GM12878 (cell line): ENCODE results near the gene MYO3B. TPM values are rescaled to one million over a fixed set of nuclear protein-coding genes. Genes with fewer than 3 reads are reported as not detected.

Source experiments
- ATAC-seq: fragments of 200-7000 bp; cut with Tn5 transposase; 3 replicates; pipeline ENCODE4 v1.9.1; 2020; ENCODE audit warnings: mild to moderate bottlenecking, moderate library complexity
- BruUV-seq: library from RNA; stranded (reverse); fragments of 400-500 nt; replicated peaks from 2 replicates; lab custom pipeline; 2021; lab: Mats Ljungman, UMichigan
- CTCF ChIA-PET: fragments of 300-600 bp; sonication (Branson Sonifier 250); formaldehyde crosslinking; extraction: SDS; loops from one replicate; lab custom pipeline; 2021; ENCODE audit warnings: inconsistent platforms; lab: Yijun Ruan, JAX
- POLR2A ChIA-PET: fragments of 350-600 bp; formaldehyde crosslinking; extraction: SDS; loops from one replicate; lab custom pipeline; 2021; ENCODE audit warnings: inconsistent platforms; lab: Charles Lee
- RAD21 ChIA-PET: fragments of 300-600 bp; sonication (Branson Sonifier 250); formaldehyde crosslinking; loops from one replicate; lab custom pipeline; 2023; ENCODE audit warnings: antibody characterized with exemption; ENCODE audit not compliant: unreplicated experiment; lab: Charles Lee
- SMC1A ChIA-PET: fragments of 300-600 bp; sonication (Branson Sonifier 250); formaldehyde crosslinking; loops from one replicate; lab custom pipeline; 2023; ENCODE audit not compliant: unreplicated experiment, uncharacterized antibody; lab: Charles Lee
- DNase-seq: peaks from one replicate; pipeline ENCODE4 v3.0.0-alpha.2; 2011; ENCODE audit warnings: low read depth, low spot score
- FAIRE-seq: peaks from 3 replicates; lab custom pipeline; 2011; peaks lifted over from hg19 to GRCh38; lab: Jason Lieb, UNC
- H2AFZ ChIP-seq: 2 replicates; pipeline ENCODE4 v1.6.0; 2011; ENCODE audit warnings: low read depth, low read length, control low read depth; ENCODE audit not compliant: control insufficient read depth
- H3K27ac ChIP-seq: 2 replicates; pipeline ENCODE4 v1.5.1; 2011; ENCODE audit warnings: control low read depth; ENCODE audit not compliant: control insufficient read depth, insufficient read depth
- H3K27me3 ChIP-seq, 2 experiments: replicated peaks in 1 of 2; 2 replicates each; pipeline versions ENCODE4 v1.6.0 to v1.6.1; 2011; ENCODE audit warnings: low read length in 1 of 2; ENCODE audit not compliant: control insufficient read depth in 2 of 2, insufficient read depth in 2 of 2
- H3K36me3 ChIP-seq, 2 experiments: 2 replicates each; pipeline ENCODE4 v1.5.1; 2011; ENCODE audit warnings: low read length in 1 of 2; ENCODE audit not compliant: control insufficient read depth in 2 of 2, insufficient read depth in 2 of 2
- H3K4me1 ChIP-seq: 2 replicates; pipeline ENCODE4 v1.6.1; 2011; ENCODE audit warnings: mild to moderate bottlenecking, low read length, moderate library complexity, mixed read lengths; ENCODE audit not compliant: control insufficient read depth, insufficient read depth
- H3K4me2 ChIP-seq: 2 replicates; pipeline ENCODE4 v1.6.0; 2011; ENCODE audit warnings: control low read depth; ENCODE audit not compliant: control insufficient read depth, insufficient read depth
- H3K4me3 ChIP-seq: fragments of 200-600 bp; sonication (generic); 2 replicates; pipeline ENCODE4 v1.5.1; 2016
- H3K79me2 ChIP-seq: 2 replicates; pipeline ENCODE4 v1.6.0; 2011; ENCODE audit warnings: low read length; ENCODE audit not compliant: control insufficient read depth, insufficient read depth
- H3K9ac ChIP-seq: 2 replicates; pipeline ENCODE4 v1.8.0; 2011; ENCODE audit warnings: low read length, control low read depth, mixed read lengths; ENCODE audit not compliant: control insufficient read depth, insufficient read depth
- H3K9me3 ChIP-seq: replicated peaks from 3 replicates; pipeline ENCODE4 v1.5.1; 2011; ENCODE audit warnings: mild to moderate bottlenecking, low read length; ENCODE audit not compliant: control insufficient read depth, insufficient read depth
- H4K20me1 ChIP-seq: 2 replicates; pipeline ENCODE4 v1.6.0; 2011; ENCODE audit not compliant: control insufficient read depth, insufficient read depth
- BHLHE40 ChIP-seq, 2 experiments: fragments of 450-650 bp in 1 of 2; IDR thresholded peaks; 2 replicates each; pipeline ENCODE4 v1.6.1; 2011 to 2017; ENCODE audit warnings: low read depth in 2 of 2, borderline replicate concordance in 1 of 2, improper control_type of control experiment in 1 of 2, low read length in 1 of 2, mild to moderate bottlenecking in 1 of 2
- CREM ChIP-seq: IDR thresholded peaks from 2 replicates; pipeline ENCODE4 v1.6.1; 2014; ENCODE audit warnings: antibody characterized with exemption, low read depth
- EED ChIP-seq: sonication (generic); IDR thresholded peaks from 2 replicates; pipeline ENCODE4 v1.6.1; 2016; ENCODE audit warnings: antibody characterized with exemption, low read depth
- EP300 ChIP-seq, 2 experiments: fragments of 150-350 bp in 1 of 2; IDR thresholded peaks; 2 replicates each; pipeline ENCODE4 v1.6.1; 2011 to 2012; ENCODE audit warnings: low read depth in 2 of 2, low read length in 2 of 2, borderline replicate concordance in 1 of 2, improper control_type of control experiment in 1 of 2, inconsistent platforms in 1 of 2; ENCODE audit not compliant: control insufficient read depth in 1 of 2
- IKZF2 ChIP-seq, 2 experiments: fragments of 450-650 bp; IDR thresholded peaks; 2 replicates each; pipeline ENCODE4 v1.6.1; 2017; ENCODE audit warnings: mild to moderate bottlenecking in 2 of 2, moderate library complexity in 2 of 2
- KAT2A ChIP-seq: conservative IDR thresholded peaks from 2 replicates; pipeline ENCODE4 v1.6.1; 2011; ENCODE audit warnings: low read depth, low read length; ENCODE audit not compliant: control insufficient read depth
- MTA3 ChIP-seq: IDR thresholded peaks from 2 replicates; pipeline ENCODE4 v1.6.1; 2012; ENCODE audit warnings: low read length, inconsistent platforms, borderline replicate concordance
- POLR2A ChIP-seq: IDR thresholded peaks from 2 replicates; pipeline ENCODE4 v1.6.1; 2011; ENCODE audit warnings: low read depth, mild to moderate bottlenecking, low read length
- POLR2AphosphoS2 ChIP-seq: IDR thresholded peaks from 2 replicates; pipeline ENCODE4 v1.6.1; 2011; ENCODE audit warnings: low read depth, mild to moderate bottlenecking, low read length, improper control_type of control experiment, moderate library complexity
- RAD21 ChIP-seq: IDR thresholded peaks from 2 replicates; pipeline ENCODE4 v1.6.1; 2011; ENCODE audit warnings: mild to moderate bottlenecking, low read depth, low read length, moderate library complexity; ENCODE audit not compliant: insufficient read depth
- RBBP5 ChIP-seq: fragments of 200-600 bp; sonication (generic); conservative IDR thresholded peaks from 2 replicates; pipeline ENCODE4 v1.6.1; 2016
- SIN3A ChIP-seq: IDR thresholded peaks from 2 replicates; pipeline ENCODE4 v1.6.1; 2012; ENCODE audit warnings: low read depth, low read length, improper control_type of control experiment
- SMARCA5 ChIP-seq: fragments of 450-650 bp; IDR thresholded peaks from 2 replicates; pipeline ENCODE4 v1.6.1; 2017; ENCODE audit warnings: mild to moderate bottlenecking
- SREBF2 ChIP-seq: IDR thresholded peaks from 2 replicates; pipeline ENCODE4 v1.6.1; 2012; ENCODE audit warnings: mild to moderate bottlenecking, low read length
- SRF ChIP-seq, 2 experiments: IDR thresholded peaks; 2 replicates each; pipeline ENCODE4 v1.6.1; 2011; ENCODE audit warnings: low read depth in 2 of 2, low read length in 2 of 2, mild to moderate bottlenecking in 1 of 2, moderate library complexity in 1 of 2
- SUZ12 ChIP-seq: fragments of 200-600 bp; sonication (generic); IDR thresholded peaks from one replicate; pipeline ENCODE4 v1.6.1; 2018; ENCODE audit warnings: antibody characterized with exemption, mild to moderate bottlenecking; ENCODE audit not compliant: unreplicated experiment
- TAF1 ChIP-seq: IDR thresholded peaks from 2 replicates; pipeline ENCODE4 v1.6.1; 2011; ENCODE audit warnings: mild to moderate bottlenecking, low read depth, low read length, borderline replicate concordance
- TARDBP ChIP-seq: IDR thresholded peaks from 2 replicates; pipeline ENCODE4 v1.6.1; 2016; ENCODE audit warnings: borderline replicate concordance
- YY1 ChIP-seq: IDR thresholded peaks from 2 replicates; pipeline ENCODE4 v1.6.1; 2011; ENCODE audit warnings: low read depth, mild to moderate bottlenecking, low read length
- WGBS: methylation state at CpG from one replicate; pipeline ENCODE4 v1.1.6; 2016; ENCODE audit warnings: low lambda C conversion rate; ENCODE audit not compliant: insufficient replicate concordance, insufficient coverage; ENCODE audit errors: missing lambda C conversion rate; 5-methylcytosine and 5-hydroxymethylcytosine counted together
- in situ Hi-C: fragments of 300-500 bp; cut with MboI; formaldehyde crosslinking; loops from 9 replicates; pipeline ENCODE4 v1.14.3; 2018; ENCODE audit warnings: mixed read lengths
- intact Hi-C: fragments of 100-400 bp; cut with micrococcal nuclease; formaldehyde crosslinking; loops from one replicate; pipeline ENCODE4 v1.14.2; 2022; ENCODE audit not compliant: unreplicated experiment
- polyA plus RNA-seq, 11 experiments: library from polyadenylated mRNA; depleted of rRNA in 4 of 11; unstranded in 6 of 11; stranded (reverse) in 5 of 11; fragments of >200 nt; fragmentation: Nextera tagmentation in 4 of 11; fragmentation: Illumina TruSeq in 1 of 11; extraction: Ambion mirVana in 4 of 11; extraction: Trizol in 1 of 11; gene quantifications; 1 replicate in 1 of 11; 2 replicates in 10 of 11; pipeline versions ENCODE4 v1.2.1 to v1.2.3, GENCODE V29; 2011 to 2016; ENCODE audit warnings: inconsistent platforms in 2 of 11, missing spikeins in 2 of 11, low read depth in 1 of 11
- total RNA-seq, 4 experiments: library from RNA; depleted of rRNA in 3 of 4; stranded (reverse); fragments of >200 nt in 3 of 4; fragmentation: Illumina TruSeq in 1 of 4; extraction: Trizol in 1 of 4; gene quantifications; 2 replicates each; pipeline versions ENCODE4 v1.2.1 to v1.2.3, GENCODE V29; 2013 to 2021
- TF ChIP-seq, protein P1 (sequence below): fragments of 450-650 bp; IDR thresholded peaks from 2 replicates; pipeline ENCODE4 v1.6.1; 2017; ENCODE audit warnings: borderline replicate concordance
- TF ChIP-seq, protein P2 (sequence below): fragments of 450-650 bp; conservative IDR thresholded peaks from 2 replicates; pipeline ENCODE4 v1.6.1; 2017; ENCODE audit warnings: mild to moderate bottlenecking, moderate library complexity

Gene MYO3B
- total and polyA plus RNA-seq, 10 of the 15 experiments (the other 5 are each of a cell fraction or from before 2014, with no cell fraction given): 1.1 to 7.1 (median 2.1) TPM

DNA sequence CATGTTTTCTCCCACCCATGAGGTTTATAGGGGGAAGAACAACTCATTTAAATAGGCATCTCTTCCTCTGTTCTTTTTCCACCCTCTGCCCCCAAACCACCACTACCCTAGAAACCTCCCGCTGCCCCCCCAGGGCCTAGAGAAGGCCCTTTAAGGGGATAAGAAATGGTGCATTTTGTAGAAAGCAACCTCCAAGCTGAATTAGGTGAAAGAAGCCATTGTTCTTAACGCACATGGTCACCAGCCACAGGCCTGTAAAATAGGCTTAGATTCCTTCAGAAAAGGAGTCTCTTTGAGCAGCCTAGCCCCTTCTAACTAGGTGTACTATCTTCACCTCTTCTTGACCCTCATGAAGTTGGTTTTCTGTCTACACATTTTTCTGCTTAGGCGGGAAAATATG, 418.6 kb downstream of the MYO3B start (continued):
- TF ChIP-seq RBBP5 (no peak), POLR2A (no peak), SRF (IDR thresholded peaks at IDR 0.05; ENCODE audit: low read depth in 2 of 2, low read length in 2 of 2) (no peak), SIN3A (no peak)
- TF ChIP-seq, all 136 proteins: peak for 0

DNA sequence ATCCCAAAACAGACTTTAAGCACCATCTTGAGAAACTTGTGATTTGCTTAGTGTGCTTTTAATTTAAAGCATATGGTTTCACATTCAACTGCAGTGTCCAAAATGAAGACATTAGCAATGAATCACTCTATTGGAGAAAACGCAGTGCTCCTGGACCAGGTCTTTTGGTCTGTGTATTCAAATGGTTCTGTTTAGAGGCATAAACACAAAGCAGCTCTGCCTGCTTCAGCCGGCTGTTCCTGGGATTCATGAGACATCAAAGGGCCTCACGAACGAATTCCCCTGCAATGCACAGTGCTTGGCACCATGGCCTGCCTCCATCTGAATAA, 420.1 kb downstream of the MYO3B start:
- Histone ChIP-seq H3K9ac (no peak overlapping the region), H4K20me1 (no peaks in the 10 kb centered on the region), H3K9me3 (no peaks in the 10 kb centered on the region), H3K36me3 (no peaks in the 10 kb centered on the region), H2AFZ (no peak overlapping the region), H3K79me2 (no peaks in the 10 kb centered on the region), H3K27me3 (no peaks in the 10 kb centered on the region), H3K27ac (no peak overlapping the region), H3K4me1 (no peaks in the 10 kb centered on the region), H3K4me3 (no peak overlapping the region), H3K4me2 (no peak overlapping the region)
- ChIA-PET RAD21 (no interaction called here), POLR2A (no interaction called here), CTCF (interaction anchor here (0.5 kb wide), 1 partner anchor 141 kb away, joined by 4 read pairs; no protein-coding TSS in a partner anchor), SMC1A (interaction anchor here (1.2 to 1.3 kb wide), 2 partner anchors 14 to 49 kb away, joined by 3 to 5 read pairs; no protein-coding TSS in a partner anchor)
- no TSS peak for BruUV-seq
- TF ChIP-seq YY1 (no peak), TARDBP (no peak), RAD21 (no peak), RBBP5 (no peak), KAT2A (no peak), SUZ12 (no peak), TAF1 (no peak), IKZF2 (IDR thresholded peaks at IDR 0.05) (no peak), CREM (no peak), BHLHE40 (IDR thresholded peaks at IDR 0.05; ENCODE audit: borderline replicate concordance in 1 of 2, low read depth in 2 of 2, low read length in 1 of 2) (no peak), EP300 (IDR thresholded peaks at IDR 0.05; ENCODE audit: borderline replicate concordance in 1 of 2, control insufficient read depth in 1 of 2, low read depth in 2 of 2, low read length in 2 of 2) (no peak), POLR2AphosphoS2 (no peak), MTA3 (no peak), SREBF2 (no peak), EED (no peak), SMARCA5 (no peak)
- TF ChIP-seq, protein P1, sequence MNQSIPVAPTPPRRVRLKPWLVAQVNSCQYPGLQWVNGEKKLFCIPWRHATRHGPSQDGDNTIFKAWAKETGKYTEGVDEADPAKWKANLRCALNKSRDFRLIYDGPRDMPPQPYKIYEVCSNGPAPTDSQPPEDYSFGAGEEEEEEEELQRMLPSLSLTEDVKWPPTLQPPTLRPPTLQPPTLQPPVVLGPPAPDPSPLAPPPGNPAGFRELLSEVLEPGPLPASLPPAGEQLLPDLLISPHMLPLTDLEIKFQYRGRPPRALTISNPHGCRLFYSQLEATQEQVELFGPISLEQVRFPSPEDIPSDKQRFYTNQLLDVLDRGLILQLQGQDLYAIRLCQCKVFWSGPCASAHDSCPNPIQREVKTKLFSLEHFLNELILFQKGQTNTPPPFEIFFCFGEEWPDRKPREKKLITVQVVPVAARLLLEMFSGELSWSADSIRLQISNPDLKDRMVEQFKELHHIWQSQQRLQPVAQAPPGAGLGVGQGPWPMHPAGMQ: no peak
- TF ChIP-seq, protein P2, sequence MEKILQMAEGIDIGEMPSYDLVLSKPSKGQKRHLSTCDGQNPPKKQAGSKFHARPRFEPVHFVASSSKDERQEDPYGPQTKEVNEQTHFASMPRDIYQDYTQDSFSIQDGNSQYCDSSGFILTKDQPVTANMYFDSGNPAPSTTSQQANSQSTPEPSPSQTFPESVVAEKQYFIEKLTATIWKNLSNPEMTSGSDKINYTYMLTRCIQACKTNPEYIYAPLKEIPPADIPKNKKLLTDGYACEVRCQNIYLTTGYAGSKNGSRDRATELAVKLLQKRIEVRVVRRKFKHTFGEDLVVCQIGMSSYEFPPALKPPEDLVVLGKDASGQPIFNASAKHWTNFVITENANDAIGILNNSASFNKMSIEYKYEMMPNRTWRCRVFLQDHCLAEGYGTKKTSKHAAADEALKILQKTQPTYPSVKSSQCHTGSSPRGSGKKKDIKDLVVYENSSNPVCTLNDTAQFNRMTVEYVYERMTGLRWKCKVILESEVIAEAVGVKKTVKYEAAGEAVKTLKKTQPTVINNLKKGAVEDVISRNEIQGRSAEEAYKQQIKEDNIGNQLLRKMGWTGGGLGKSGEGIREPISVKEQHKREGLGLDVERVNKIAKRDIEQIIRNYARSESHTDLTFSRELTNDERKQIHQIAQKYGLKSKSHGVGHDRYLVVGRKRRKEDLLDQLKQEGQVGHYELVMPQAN: no peak
- intact Hi-C loops (no loop called here), in situ Hi-C loops (no loop called here)
- WGBS: 10% methylated on average over 4 of the region's 4 CpGs
- FAIRE-seq: no peak
- ATAC-seq: no peak
- DNase-seq: no peak
